Measurements from ENCODE around the gene PTPRM. TPM values are rescaled to one million over a fixed set of nuclear protein-coding genes. Genes with fewer than 3 reads are reported as not detected.

Gene PTPRM
- polyA plus RNA-seq, 4 donors: 2.2 to 31.4 (median 18.1) TPM

GRCh38 chr18:8030201-8030600 is 463.1 kb downstream of the PTPRM start:
- no peaks in the 10 kb centered on the region for H3K36me3 ChIP-seq (ENCODE audit: control insufficient read depth in 3 of 3, insufficient read depth in 2 of 3, low read depth in 1 of 3, low read length in 3 of 3)
- no peak for FAIRE-seq

GRCh38 chr18:8031496-8031895 is 464.4 kb downstream of the PTPRM start:
- H3K36me3 ChIP-seq (ENCODE audit: control insufficient read depth in 3 of 3, insufficient read depth in 2 of 3, low read depth in 1 of 3, low read length in 3 of 3): no peaks in the 10 kb centered on the region
- FAIRE-seq (no peak), DNase-seq (no peak)
- H3K27ac ChIP-seq (ENCODE audit: low read depth in 1 of 3, low read length in 2 of 3): no peak overlapping the region
- H3K4me1 ChIP-seq (ENCODE audit: control insufficient read depth in 3 of 3, insufficient read depth in 2 of 3, low read depth in 1 of 3, low read length in 2 of 3): no peaks in the 10 kb centered on the region
- no peaks in the 10 kb centered on the region for H3K27me3 ChIP-seq (ENCODE audit: control insufficient read depth in 3 of 3, insufficient read depth in 3 of 3, low read length in 3 of 3)
- no peaks in the 10 kb centered on the region for H3K9me3 ChIP-seq (ENCODE audit: control insufficient read depth in 2 of 2, insufficient read depth in 1 of 2, low read depth in 1 of 2, low read length in 1 of 2)
- WGBS, 3 donors: 78 to 83% (median 80%) methylated on average over 3 of the region's 3 CpGs
- no peak overlapping the region for H3K4me3 ChIP-seq (ENCODE audit: low read depth in 1 of 3, low read length in 3 of 3)

More at GRCh38 chr18:8030201-8030600, 463.1 kb downstream of the PTPRM start:
- H3K9me3 ChIP-seq (ENCODE audit: control insufficient read depth in 2 of 2, insufficient read depth in 1 of 2, low read depth in 1 of 2, low read length in 1 of 2): no peaks in the 10 kb centered on the region
- no peak overlapping the region for H3K27ac ChIP-seq (ENCODE audit: low read depth in 1 of 3, low read length in 2 of 3)
- DNase-seq: no peak
- 93 to 98% (median 95%) methylated on average over 4 of the region's 4 CpGs for WGBS, 3 donors
- no peaks in the 10 kb centered on the region for H3K4me1 ChIP-seq (ENCODE audit: control insufficient read depth in 3 of 3, insufficient read depth in 2 of 3, low read depth in 1 of 3, low read length in 2 of 3)
- H3K4me3 ChIP-seq (ENCODE audit: low read depth in 1 of 3, low read length in 3 of 3): no peak overlapping the region
- H3K27me3 ChIP-seq (ENCODE audit: control insufficient read depth in 3 of 3, insufficient read depth in 3 of 3, low read length in 3 of 3): no peaks in the 10 kb centered on the region

GRCh38 chr18:8034674-8035073 is 467.6 kb downstream of the PTPRM start:
- FAIRE-seq (no peak), DNase-seq (no peak)
- H3K4me1 ChIP-seq (ENCODE audit: control insufficient read depth in 3 of 3, insufficient read depth in 2 of 3, low read depth in 1 of 3, low read length in 2 of 3): no peaks in the 10 kb centered on the region
- no peak overlapping the region for H3K27ac ChIP-seq (ENCODE audit: low read depth in 1 of 3, low read length in 2 of 3)
- no peaks in the 10 kb centered on the region for H3K9me3 ChIP-seq (ENCODE audit: control insufficient read depth in 2 of 2, insufficient read depth in 1 of 2, low read depth in 1 of 2, low read length in 1 of 2)
- no peaks in the 10 kb centered on the region for H3K36me3 ChIP-seq (ENCODE audit: control insufficient read depth in 3 of 3, insufficient read depth in 2 of 3, low read depth in 1 of 3, low read length in 3 of 3)
- no peaks in the 10 kb centered on the region for H3K27me3 ChIP-seq (ENCODE audit: control insufficient read depth in 3 of 3, insufficient read depth in 3 of 3, low read length in 3 of 3)
- WGBS, 3 donors: 89 to 100% (median 95%) methylated on average over 1 of the region's 1 CpG
- H3K4me3 ChIP-seq (ENCODE audit: low read depth in 1 of 3, low read length in 3 of 3): no peak overlapping the region

- WGBS, 3 donors: 70 to 90% (median 77%) methylated on average over 3 of the region's 3 CpGs
- no peaks in the 10 kb centered on the region for H3K36me3 ChIP-seq (ENCODE audit: control insufficient read depth in 3 of 3, insufficient read depth in 2 of 3, low read depth in 1 of 3, low read length in 3 of 3)
- DNase-seq (no peak), FAIRE-seq (no peak)
- no peak overlapping the region for H3K4me3 ChIP-seq (ENCODE audit: low read depth in 1 of 3, low read length in 3 of 3)
- no peaks in the 10 kb centered on the region for H3K4me1 ChIP-seq (ENCODE audit: control insufficient read depth in 3 of 3, insufficient read depth in 2 of 3, low read depth in 1 of 3, low read length in 2 of 3)
- H3K27me3 ChIP-seq (ENCODE audit: control insufficient read depth in 3 of 3, insufficient read depth in 3 of 3, low read length in 3 of 3): no peaks in the 10 kb centered on the region
- H3K27ac ChIP-seq (ENCODE audit: low read depth in 1 of 3, low read length in 2 of 3): no peak overlapping the region
- H3K9me3 ChIP-seq (ENCODE audit: control insufficient read depth in 2 of 2, insufficient read depth in 1 of 2, low read depth in 1 of 2, low read length in 1 of 2): no peaks in the 10 kb centered on the region
These were observed 469.4 kb downstream of the PTPRM start for GRCh38 chr18:8036551-8036950.

- no peaks in the 10 kb centered on the region for H3K36me3 ChIP-seq (ENCODE audit: control insufficient read depth in 3 of 3, insufficient read depth in 2 of 3, low read depth in 1 of 3, low read length in 3 of 3)
- WGBS, 3 donors: 56 to 59% (median 58%) methylated on average over 1 of the region's 1 CpG
- no peak overlapping the region for H3K27ac ChIP-seq (ENCODE audit: low read depth in 1 of 3, low read length in 2 of 3)
- no peaks in the 10 kb centered on the region for H3K27me3 ChIP-seq (ENCODE audit: control insufficient read depth in 3 of 3, insufficient read depth in 3 of 3, low read length in 3 of 3)
- no peak overlapping the region for H3K4me3 ChIP-seq (ENCODE audit: low read depth in 1 of 3, low read length in 3 of 3)
- H3K4me1 ChIP-seq (ENCODE audit: control insufficient read depth in 3 of 3, insufficient read depth in 2 of 3, low read depth in 1 of 3, low read length in 2 of 3): no peaks in the 10 kb centered on the region
- FAIRE-seq (no peak), DNase-seq (no peak)
- H3K9me3 ChIP-seq (ENCODE audit: control insufficient read depth in 2 of 2, insufficient read depth in 1 of 2, low read depth in 1 of 2, low read length in 1 of 2): no peaks in the 10 kb centered on the region
These were observed 470.2 kb downstream of the PTPRM start for GRCh38 chr18:8037296-8037695.

GRCh38 chr18:8040021-8040420 is 472.9 kb downstream of the PTPRM start:
- Histone ChIP-seq H3K4me1 (ENCODE audit: control insufficient read depth in 3 of 3, insufficient read depth in 2 of 3, low read depth in 1 of 3, low read length in 2 of 3) (no peaks in the 10 kb centered on the region), H3K9me3 (ENCODE audit: control insufficient read depth in 2 of 2, insufficient read depth in 1 of 2, low read depth in 1 of 2, low read length in 1 of 2) (no peaks in the 10 kb centered on the region), H3K36me3 (ENCODE audit: control insufficient read depth in 3 of 3, insufficient read depth in 2 of 3, low read depth in 1 of 3, low read length in 3 of 3) (no peaks in the 10 kb centered on the region), H3K27me3 (ENCODE audit: control insufficient read depth in 3 of 3, insufficient read depth in 3 of 3, low read length in 3 of 3) (no peaks in the 10 kb centered on the region), H3K4me3 (ENCODE audit: low read depth in 1 of 3, low read length in 3 of 3) (no peak overlapping the region), H3K27ac (ENCODE audit: low read depth in 1 of 3, low read length in 2 of 3) (no peak overlapping the region)
- FAIRE-seq: no peak
- DNase-seq: no peak

- FAIRE-seq (no peak), DNase-seq (no peak)
- 26 to 59% (median 32%) methylated on average over 1 of the region's 1 CpG for WGBS, 3 donors
- H3K4me3 ChIP-seq (ENCODE audit: low read depth in 1 of 3, low read length in 3 of 3): no peak overlapping the region
- H3K9me3 ChIP-seq (ENCODE audit: control insufficient read depth in 2 of 2, insufficient read depth in 1 of 2, low read depth in 1 of 2, low read length in 1 of 2): no peaks in the 10 kb centered on the region
- H3K4me1 ChIP-seq (ENCODE audit: control insufficient read depth in 3 of 3, insufficient read depth in 2 of 3, low read depth in 1 of 3, low read length in 2 of 3): no peaks in the 10 kb centered on the region
- no peak overlapping the region for H3K27ac ChIP-seq (ENCODE audit: low read depth in 1 of 3, low read length in 2 of 3)
- no peaks in the 10 kb centered on the region for H3K27me3 ChIP-seq (ENCODE audit: control insufficient read depth in 3 of 3, insufficient read depth in 3 of 3, low read length in 3 of 3)
- no peaks in the 10 kb centered on the region for H3K36me3 ChIP-seq (ENCODE audit: control insufficient read depth in 3 of 3, insufficient read depth in 2 of 3, low read depth in 1 of 3, low read length in 3 of 3)
These were observed 474.5 kb downstream of the PTPRM start for GRCh38 chr18:8041526-8042111.

- H3K4me1 ChIP-seq (ENCODE audit: control insufficient read depth in 3 of 3, insufficient read depth in 2 of 3, low read depth in 1 of 3, low read length in 2 of 3): no peaks in the 10 kb centered on the region
- no peak overlapping the region for H3K27ac ChIP-seq (ENCODE audit: low read depth in 1 of 3, low read length in 2 of 3)
- DNase-seq: no peak
- no peak overlapping the region for H3K4me3 ChIP-seq (ENCODE audit: low read depth in 1 of 3, low read length in 3 of 3)
- no peaks in the 10 kb centered on the region for H3K9me3 ChIP-seq (ENCODE audit: control insufficient read depth in 2 of 2, insufficient read depth in 1 of 2, low read depth in 1 of 2, low read length in 1 of 2)
- no peak for FAIRE-seq
- H3K36me3 ChIP-seq (ENCODE audit: control insufficient read depth in 3 of 3, insufficient read depth in 2 of 3, low read depth in 1 of 3, low read length in 3 of 3): no peaks in the 10 kb centered on the region
- H3K27me3 ChIP-seq (ENCODE audit: control insufficient read depth in 3 of 3, insufficient read depth in 3 of 3, low read length in 3 of 3): no peaks in the 10 kb centered on the region
- WGBS, 3 donors: 65 to 71% (median 67%) methylated on average over 4 of the region's 4 CpGs
These were observed 476.9 kb downstream of the PTPRM start for GRCh38 chr18:8044004-8044403.

GRCh38 chr18:8045160-8045883 is 478.2 kb downstream of the PTPRM start:
- WGBS, 3 donors: 91 to 94% (median 92%) methylated on average over 8 of the region's 8 CpGs
- H3K9me3 ChIP-seq (ENCODE audit: control insufficient read depth in 2 of 2, insufficient read depth in 1 of 2, low read depth in 1 of 2, low read length in 1 of 2): no peaks in the 10 kb centered on the region
- H3K4me3 ChIP-seq (ENCODE audit: low read depth in 1 of 3, low read length in 3 of 3): no peak overlapping the region
- DNase-seq (no peak), FAIRE-seq (no peak)
- no peaks in the 10 kb centered on the region for H3K4me1 ChIP-seq (ENCODE audit: control insufficient read depth in 3 of 3, insufficient read depth in 2 of 3, low read depth in 1 of 3, low read length in 2 of 3)
- H3K27me3 ChIP-seq (ENCODE audit: control insufficient read depth in 3 of 3, insufficient read depth in 3 of 3, low read length in 3 of 3): no peaks in the 10 kb centered on the region
- no peak overlapping the region for H3K27ac ChIP-seq (ENCODE audit: low read depth in 1 of 3, low read length in 2 of 3)
- H3K36me3 ChIP-seq (ENCODE audit: control insufficient read depth in 3 of 3, insufficient read depth in 2 of 3, low read depth in 1 of 3, low read length in 3 of 3): no peaks in the 10 kb centered on the region
